Ishikawa (cell line): ENCODE data around the gene TMOD1.

Experiments
- CEBPB ChIP-seq: IDR thresholded peaks from 2 replicates; pipeline ENCODE4 v1.6.1; 2012
- CREB1 ChIP-seq: IDR thresholded peaks from 2 replicates; pipeline ENCODE4 v1.6.1; 2012; ENCODE audit warnings: low read depth
- EGR1 ChIP-seq: IDR thresholded peaks from 2 replicates; pipeline ENCODE4 v1.6.1; 2012
- EP300 ChIP-seq: IDR thresholded peaks from 2 replicates; pipeline ENCODE4 v1.6.1; 2012; ENCODE audit warnings: borderline replicate concordance
- FOXM1 ChIP-seq: IDR thresholded peaks from 2 replicates; pipeline ENCODE4 v1.6.1; 2012; ENCODE audit warnings: low read depth, borderline replicate concordance
- MAX ChIP-seq: IDR thresholded peaks from 2 replicates; pipeline ENCODE4 v1.6.1; 2012
- NFIC ChIP-seq: IDR thresholded peaks from 2 replicates; pipeline ENCODE4 v1.6.1; 2012
- RAD21 ChIP-seq: IDR thresholded peaks from 2 replicates; pipeline ENCODE4 v1.6.1; 2012; ENCODE audit warnings: low read depth
- REST ChIP-seq: IDR thresholded peaks from 2 replicates; pipeline ENCODE4 v1.6.1; 2012; ENCODE audit warnings: low read depth, mild to moderate bottlenecking
- TAF1 ChIP-seq: IDR thresholded peaks from 2 replicates; pipeline ENCODE4 v1.6.1; 2012; ENCODE audit warnings: low read depth, mild to moderate bottlenecking
- TCF12 ChIP-seq: IDR thresholded peaks from 2 replicates; pipeline ENCODE4 v1.6.1; 2012; ENCODE audit warnings: low read depth
- TEAD4 ChIP-seq: IDR thresholded peaks from 2 replicates; pipeline ENCODE4 v1.6.1; 2012
- USF1 ChIP-seq: IDR thresholded peaks from 2 replicates; pipeline ENCODE4 v1.6.1; 2012
- YY1 ChIP-seq: IDR thresholded peaks from 2 replicates; pipeline ENCODE4 v1.6.1; 2012; ENCODE audit warnings: low read depth
- ZBTB7A ChIP-seq: IDR thresholded peaks from 2 replicates; pipeline ENCODE4 v1.6.1; 2012; ENCODE audit warnings: low read depth

The TMOD1 gene

GRCh38 chr9:97526895-97527575 lies 25.6 kb downstream of the TMOD1 start:
- TF ChIP-seq ZBTB7A: no peak
- TF ChIP-seq USF1: no peak
- TF ChIP-seq TEAD4: no peak
- TF ChIP-seq EP300: no peak
- TF ChIP-seq NFIC: no peak
- TF ChIP-seq TAF1: no peak
- TF ChIP-seq FOXM1: no peak
- TF ChIP-seq REST: no peak
- no peak for TF ChIP-seq CEBPB
- TF ChIP-seq YY1: no peak
- TF ChIP-seq MAX: no peak
- no peak for TF ChIP-seq RAD21
- no peak for TF ChIP-seq CREB1
- no peak for TF ChIP-seq TCF12
- no peak for TF ChIP-seq EGR1

- peak; percentile 6; the same call in 1 of the 2 replicates for TF ChIP-seq EP300
- no peak for TF ChIP-seq USF1
- TF ChIP-seq REST: no peak
Measured at GRCh38 chr9:97527626-97528528, 26.4 kb downstream of the TMOD1 start.

GRCh38 chr9:97528529-97529230 lies 27.2 kb downstream of the TMOD1 start:
- TF ChIP-seq EGR1 (no peak), CREB1 (no peak), TAF1 (no peak), CEBPB (no peak), FOXM1 (peak; percentile 44; the same call in 1 of the 2 replicates), RAD21 (peak; percentile 26; the same call in 1 of the 2 replicates), USF1 (no peak), YY1 (no peak), EP300 (0 out of 2 replicates have a peak, but pooled peaks have one; percentile 23), TEAD4 (peak; percentile 75), NFIC (peak; percentile 56), TCF12 (peak; percentile 76), ZBTB7A (no peak), MAX (peak; percentile 33; the same call in 1 of the 2 replicates), REST (no peak)
